H1 (cell line): ENCODE results near the gene STIM1. TPM values are rescaled to one million over a fixed set of nuclear protein-coding genes. Genes with fewer than 3 reads are reported as not detected.

ENCODE experiments used
- CHD7 ChIP-seq: fragments of 300-600 bp; sonication (generic); IDR thresholded peaks from 2 replicates; pipeline ENCODE4 v1.7.1; 2012; ENCODE audit warnings: low read length, moderate library complexity, mild to moderate bottlenecking, inconsistent platforms; ENCODE audit not compliant: insufficient replicate concordance
- EGR1 ChIP-seq: IDR thresholded peaks from 2 replicates; pipeline ENCODE4 v1.6.1; 2011; ENCODE audit warnings: low read depth, low read length, borderline replicate concordance
- polyA plus RNA-seq, 7 experiments: library from polyadenylated mRNA; depleted of rRNA in 3 of 7; stranded (reverse) in 5 of 7; unstranded in 2 of 7; fragments of >200 nt in 5 of 7; fragments of 200-250 nt in 2 of 7; gene quantifications; 1 replicate in 5 of 7; 2 replicates in 1 of 7; 4 replicates in 1 of 7; pipeline versions ENCODE4 v1.2.1 to v1.2.3, GENCODE V29; 2011 to 2013; ENCODE audit warnings: missing spikeins in 2 of 7, mixed read lengths in 2 of 7
- total RNA-seq: library from RNA; stranded (reverse); fragmentation: NEBNext Ultra II Directional; extraction: Animal tissue kit (Norgen Biotek cat#: 25700); gene quantifications from 2 replicates; pipeline ENCODE4 v1.2.1, GENCODE V29; 2021

The STIM1 gene
- total and polyA plus RNA-seq, 2 of the 8 experiments (the other 6 are each of a cell fraction or from before 2014, with no cell fraction given), result 11.1 to 12.2 TPM

GRCh38 chr11:3990406-3990805 lies 134.9 kb downstream of the STIM1 start (continued):
- TF ChIP-seq CHD7 (no peak), EGR1 (no peak)
